CD4-positive, alpha-beta T cell treated with Interleukin-12 subunit alpha and Interleukin-12 subunit beta, for 1 hour (primary cell): ENCODE measurements around the gene TMPRSS3.

Source experiments
- DNase-seq: peaks from one replicate; pipeline ENCODE4 v3.0.0-alpha.2; 2020

The TMPRSS3 gene

DNA sequence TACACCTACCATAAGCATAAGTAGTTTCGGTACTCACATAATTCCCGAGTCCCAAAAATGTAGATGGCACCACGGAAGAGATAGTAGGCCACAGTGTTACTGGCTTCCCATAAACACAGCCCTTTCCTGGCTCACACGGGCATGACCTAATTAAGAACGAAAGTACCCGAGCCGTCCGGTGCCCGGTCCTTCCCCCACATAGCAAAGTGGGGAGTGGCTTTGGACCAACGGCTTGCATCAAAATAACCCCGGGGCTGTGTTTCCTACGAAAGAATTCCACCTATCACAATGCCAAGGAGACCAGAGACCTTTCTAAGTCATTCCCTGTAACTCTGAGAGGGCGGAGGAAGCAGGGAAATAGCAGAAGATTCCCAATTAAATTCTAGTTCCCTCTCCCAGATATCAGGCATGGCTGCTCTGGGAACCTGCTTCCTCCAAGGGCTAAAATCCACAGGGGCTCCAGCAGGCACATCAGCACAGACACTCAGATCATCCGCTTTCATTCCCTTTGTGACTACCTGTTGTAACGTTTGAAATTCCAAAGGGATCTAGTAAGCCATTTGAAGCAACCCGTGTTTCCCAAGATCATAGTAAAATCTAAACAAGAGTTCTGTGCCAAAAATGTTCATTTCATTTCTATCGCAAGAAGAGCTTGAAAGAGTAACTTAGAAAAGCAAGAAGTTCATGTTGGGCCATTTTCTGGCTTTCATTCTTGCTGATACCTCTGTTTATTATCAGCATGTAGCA, at the start of gene TMPRSS3:
Gene TMPRSS3, minus strand, starts transcription at position 148 of the 747 bp plus-strand sequence. CDS start 635 bp downstream, outside the sequence.
- DNase-seq: no peak

DNA sequence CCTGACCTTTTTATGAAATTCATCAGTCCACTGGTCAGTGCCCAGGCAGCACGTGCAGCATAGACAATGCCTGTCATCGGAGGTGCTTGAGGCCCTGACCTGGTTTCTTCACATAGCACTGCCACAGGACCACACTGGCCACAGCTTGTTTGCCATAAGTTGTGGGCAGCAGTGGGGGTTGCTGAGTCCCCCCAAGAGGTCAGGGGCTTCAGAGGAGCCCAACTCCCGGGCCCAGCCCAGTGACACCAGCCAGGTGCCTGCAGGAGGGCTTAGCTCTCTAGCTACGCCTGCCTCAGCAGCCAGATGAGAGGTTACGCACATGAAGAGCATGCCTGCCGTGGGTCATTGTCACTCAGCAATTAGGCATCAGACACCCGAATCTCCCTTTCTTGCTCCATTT, 49.5 kb upstream of the TMPRSS3 start:
- DNase-seq: no peak

- DNase-seq: no peak
Measured at GRCh38 chr21:42444745-42445059, 48.9 kb upstream of the TMPRSS3 start.

DNA sequence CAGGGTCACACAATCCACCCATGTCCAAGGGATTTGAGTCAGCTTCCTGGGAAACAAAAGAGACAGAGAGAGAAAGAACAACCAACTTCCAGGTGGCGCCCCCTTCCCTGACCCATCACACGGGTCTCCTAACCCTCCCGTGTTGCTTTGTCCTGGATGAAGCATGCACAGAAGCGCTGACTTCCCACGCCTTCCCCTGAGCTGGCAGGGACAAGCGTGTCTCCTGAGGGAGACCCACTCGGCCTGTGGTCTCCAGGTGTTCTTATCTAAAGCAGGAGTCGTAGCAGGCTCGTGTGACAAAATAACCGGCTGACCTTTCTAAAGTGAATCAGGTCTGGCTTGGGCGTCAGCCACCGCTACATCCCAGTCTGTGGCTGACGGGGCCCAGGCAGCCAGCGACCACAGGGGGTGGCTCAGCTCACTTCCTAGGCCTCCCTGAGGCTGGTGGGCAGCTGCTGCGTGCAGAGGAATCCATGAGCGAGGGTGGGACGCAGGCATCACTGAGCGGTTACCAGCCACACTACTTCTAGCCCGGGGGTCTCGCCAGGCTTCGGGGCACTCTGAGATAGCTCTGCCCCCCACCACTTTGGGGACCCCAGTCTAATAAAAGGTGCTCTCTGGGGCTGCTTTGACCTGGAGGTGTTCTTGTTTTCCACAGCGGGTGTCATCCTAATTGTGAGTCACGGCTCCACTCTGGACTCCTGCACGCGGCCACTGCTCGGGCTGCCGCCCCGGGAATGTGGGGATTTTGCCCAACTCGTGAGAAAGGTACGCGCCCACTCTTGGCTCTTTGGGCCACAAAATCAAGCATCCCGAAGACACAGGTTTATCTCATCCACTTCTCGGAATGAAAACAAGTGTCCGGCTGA, 48.3 kb upstream of the TMPRSS3 start:
- no peak for DNase-seq

GRCh38 chr21:42443181-42443785, 47.4 kb upstream of the TMPRSS3 start:
- DNase-seq: no peak

DNA sequence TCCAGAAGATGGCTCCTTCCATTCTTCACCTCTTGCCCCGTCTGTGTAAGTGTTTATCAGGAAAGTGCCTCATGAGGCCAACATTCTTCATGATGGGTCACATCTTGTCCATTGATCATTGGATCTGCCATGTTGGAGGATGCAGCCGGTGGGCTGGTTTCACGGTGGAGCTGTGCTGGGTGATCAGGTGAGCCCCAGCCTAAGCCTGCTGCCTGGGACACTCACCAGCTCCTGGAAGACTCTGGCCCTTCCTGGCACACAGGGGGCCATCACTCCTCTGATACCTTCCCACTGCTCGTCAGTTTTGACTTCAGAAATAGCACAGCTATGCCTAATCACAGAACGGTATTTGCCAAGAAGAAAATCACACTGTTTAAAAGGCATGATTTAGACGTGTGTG, 46.1 kb upstream of the TMPRSS3 start:
- DNase-seq: no peak

DNA sequence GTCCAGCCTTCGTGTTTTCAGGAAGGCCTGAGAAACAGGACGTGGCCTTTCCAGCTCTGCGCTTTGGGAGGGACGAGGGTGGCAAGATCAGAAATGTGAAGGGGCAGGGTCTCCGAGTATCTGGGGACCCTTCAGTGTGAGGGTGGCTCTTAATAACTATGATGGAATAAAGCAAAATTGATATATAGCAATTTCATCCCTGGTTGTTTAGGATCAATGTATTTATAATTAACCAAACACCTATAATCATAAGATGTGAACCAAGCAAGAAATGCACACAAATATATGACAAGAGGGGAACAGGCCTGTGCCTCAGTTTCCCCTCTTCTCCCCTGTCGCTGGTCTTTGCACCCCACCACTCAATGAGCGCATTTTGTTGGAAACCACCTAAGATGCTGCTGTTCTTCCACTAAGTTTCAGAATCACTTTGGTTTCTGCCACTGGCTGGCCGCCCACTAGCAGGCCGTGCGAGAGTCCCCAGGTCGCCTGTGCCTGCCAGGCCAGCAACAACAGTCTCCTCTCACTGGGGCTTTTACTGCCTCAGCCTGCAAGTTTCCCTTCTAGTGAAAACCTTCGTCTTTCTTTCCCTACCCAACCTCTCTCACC, 44.4 kb upstream of the TMPRSS3 start:
- DNase-seq: no peak

- peak; percentile 32 for DNase-seq
Measured at GRCh38 chr21:42439284-42440186, 43.7 kb upstream of the TMPRSS3 start.

DNA sequence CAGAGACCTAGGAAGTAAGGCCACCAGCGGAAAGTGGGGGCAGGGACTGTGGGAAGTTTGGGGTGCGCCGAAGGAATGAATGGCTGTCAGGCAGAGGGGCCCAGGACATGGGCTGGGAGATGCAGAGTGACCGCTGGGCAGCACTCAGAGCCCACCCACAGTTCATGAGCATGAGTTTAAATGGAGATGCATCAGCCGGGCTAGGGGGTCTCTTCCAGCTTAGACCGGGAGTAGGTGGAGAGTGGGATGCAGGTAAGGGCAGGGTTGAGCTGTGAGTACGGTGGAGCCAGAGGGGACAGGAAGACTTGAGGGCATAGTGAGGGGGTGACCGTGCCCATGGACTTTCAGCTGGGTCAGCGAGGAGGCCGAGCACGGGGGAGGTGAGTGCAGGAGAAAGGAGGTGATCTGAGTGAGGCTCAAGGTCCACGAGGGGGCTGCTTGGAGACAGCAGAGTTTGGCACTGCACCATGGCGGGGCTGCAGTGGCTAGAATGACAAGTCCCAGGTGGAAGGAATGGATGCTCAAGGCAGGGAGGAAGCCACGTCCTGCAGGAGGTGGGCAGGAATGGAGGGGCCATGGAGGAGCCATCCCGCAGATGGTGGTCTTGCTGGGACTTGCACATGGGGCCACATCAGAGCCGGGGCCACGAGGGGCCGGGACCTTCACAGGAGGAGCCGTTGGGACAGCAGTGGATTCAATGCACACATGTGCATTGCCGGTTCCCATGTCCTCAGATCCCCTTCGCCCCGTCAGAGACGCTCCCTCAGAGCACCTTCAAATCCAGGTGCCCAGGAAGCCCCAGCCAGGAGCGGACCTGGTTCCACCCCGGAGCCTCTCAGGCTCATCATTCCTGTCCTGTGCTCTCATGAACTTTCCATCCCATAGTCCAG, 42.7 kb upstream of the TMPRSS3 start:
- no peak for DNase-seq

GRCh38 chr21:42437786-42438185, 41.9 kb upstream of the TMPRSS3 start:
- no peak for DNase-seq

GRCh38 chr21:42436914-42437313, 41.1 kb upstream of the TMPRSS3 start:
- no peak for DNase-seq

DNA sequence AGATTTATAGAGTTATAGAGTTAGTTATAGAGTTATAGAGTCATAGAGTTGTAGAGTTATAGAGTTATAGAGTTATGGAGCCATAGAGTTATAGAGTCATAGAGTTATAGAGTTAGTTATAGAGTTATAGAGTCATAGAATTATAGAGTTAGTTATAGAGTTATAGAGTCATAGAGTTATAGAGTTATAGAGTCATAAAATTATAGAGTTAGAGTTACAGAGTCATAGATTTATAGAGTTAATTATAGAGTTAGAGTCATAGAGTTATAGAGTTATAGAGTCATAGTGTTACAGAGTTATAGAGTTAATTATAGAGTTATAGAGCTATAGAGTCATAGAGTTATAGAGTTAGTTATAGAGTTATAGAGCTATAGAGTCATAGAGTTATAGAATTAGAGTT, 40.0 kb upstream of the TMPRSS3 start:
- DNase-seq: no peak

GRCh38 chr21:42435401-42435800, 39.5 kb upstream of the TMPRSS3 start:
- DNase-seq: no peak

GRCh38 chr21:42434884-42435283, 39.0 kb upstream of the TMPRSS3 start:
- no peak for DNase-seq

DNA sequence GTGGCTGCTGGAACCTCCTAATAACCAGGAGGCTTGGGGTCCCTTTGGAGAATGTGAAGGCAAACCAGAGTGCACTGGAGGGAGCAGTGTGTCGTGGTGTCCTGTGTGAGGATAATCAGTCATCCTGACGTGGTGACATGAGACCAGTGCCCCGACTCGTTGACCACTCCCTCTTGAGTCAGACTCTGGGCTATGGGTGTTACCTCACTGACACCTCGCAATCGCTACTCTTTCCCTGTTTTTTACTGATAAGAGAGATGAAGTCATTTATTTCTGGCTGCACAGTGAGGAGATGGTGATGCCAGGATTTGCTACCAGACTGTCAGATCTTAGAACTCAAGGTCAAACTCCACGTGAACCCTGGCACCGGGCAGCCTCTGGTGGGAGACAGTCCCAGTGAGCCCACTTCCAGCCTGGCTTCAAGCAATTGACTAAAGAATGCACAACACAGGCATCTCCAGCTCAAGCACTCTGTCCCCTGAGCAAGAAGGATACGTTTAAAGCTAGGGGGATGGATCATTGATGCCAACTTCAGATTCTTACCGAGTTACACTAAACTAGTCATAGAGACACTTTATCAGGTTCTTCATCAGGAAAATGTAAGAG, 38.2 kb upstream of the TMPRSS3 start:
- DNase-seq: no peak

DNA sequence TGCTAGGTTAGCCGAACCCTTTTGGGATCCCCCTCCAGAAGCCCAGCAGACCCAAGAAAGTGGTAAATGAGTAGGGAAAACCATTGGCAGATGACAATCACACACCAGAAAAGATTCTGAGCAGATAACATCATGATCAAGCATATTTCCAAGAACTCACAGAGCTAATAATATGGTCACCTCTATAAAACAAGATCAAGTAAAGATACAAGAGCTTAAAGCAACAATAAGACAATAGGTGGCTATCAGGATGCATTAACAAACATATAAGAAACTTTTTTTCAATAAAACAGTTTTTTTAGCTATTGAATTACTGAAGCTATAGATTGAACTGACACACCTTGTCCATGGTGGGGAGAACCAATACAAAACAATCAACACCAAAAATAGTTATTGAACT, 36.8 kb upstream of the TMPRSS3 start:
- DNase-seq: no peak

GRCh38 chr21:42431196-42431595, 35.3 kb upstream of the TMPRSS3 start:
- DNase-seq: no peak

- no peak for DNase-seq
Measured at GRCh38 chr21:42430521-42430920, 34.7 kb upstream of the TMPRSS3 start.

DNA sequence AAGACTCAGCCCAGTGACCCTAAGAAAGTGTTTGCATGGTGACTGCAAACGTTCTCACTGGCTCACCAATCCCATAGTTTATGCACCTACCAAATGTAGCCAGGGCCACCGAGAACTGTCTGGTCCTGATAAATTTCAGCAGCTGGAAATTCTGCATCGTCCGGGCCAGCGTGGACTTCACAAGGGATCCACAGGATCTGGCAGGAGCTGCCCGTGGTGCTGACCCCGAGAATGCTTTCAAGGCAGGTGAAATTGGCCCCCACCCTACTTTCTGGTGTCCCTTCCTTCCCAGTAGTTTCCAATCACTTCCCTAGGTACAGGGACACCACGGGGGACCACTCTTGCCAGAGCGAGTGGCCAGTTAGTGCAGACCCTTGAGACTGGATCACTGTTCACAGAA, 34.0 kb upstream of the TMPRSS3 start:
- DNase-seq: no peak

GRCh38 chr21:42429021-42429420, 33.2 kb upstream of the TMPRSS3 start:
- no peak for DNase-seq
